HepG2 (cell line): ENCODE results near the gene FBXO11. TPM values are rescaled to one million over a fixed set of nuclear protein-coding genes. Genes with fewer than 3 reads are reported as not detected.

Experiments used
- CEBPG ChIP-seq: IDR thresholded peaks from 2 replicates; pipeline ENCODE4 v1.6.1; 2016
- CHD4 ChIP-seq: fragments of 200-600 bp; sonication (generic); IDR thresholded peaks from 2 replicates; pipeline ENCODE4 v1.7.0; 2017; ENCODE audit warnings: mild to moderate bottlenecking, low read length, borderline replicate concordance
- DBP ChIP-seq: sonication (generic); formaldehyde crosslinking; IDR thresholded peaks from 2 replicates; pipeline ENCODE4 v1.4.0; 2020; ENCODE audit warnings: missing genetic modification reagents; ENCODE audit errors: not compliant biosample characterization
- E2F1 ChIP-seq: sonication (generic); formaldehyde crosslinking; IDR thresholded peaks from 2 replicates; pipeline ENCODE4 v1.5.0; 2020; ENCODE audit warnings: missing genetic modification reagents
- IKZF5 ChIP-seq: IDR thresholded peaks from 2 replicates; pipeline ENCODE4 v1.6.1; 2018; ENCODE audit warnings: missing genetic modification reagents, mild to moderate bottlenecking, missing compliant biosample characterization
- KLF6 ChIP-seq: IDR thresholded peaks from 2 replicates; pipeline ENCODE4 v1.8.0; 2016; ENCODE audit warnings: missing biosample characterization, missing genetic modification reagents
- MAX ChIP-seq: IDR thresholded peaks from 2 replicates; pipeline ENCODE4 v1.6.1; 2012; ENCODE audit warnings: inconsistent platforms
- MYNN ChIP-seq: sonication (generic); formaldehyde crosslinking; IDR thresholded peaks from 2 replicates; pipeline ENCODE4 v1.4.0; 2020; ENCODE audit warnings: mild to moderate bottlenecking, low read depth, missing genetic modification reagents
- NFYB ChIP-seq: sonication (generic); formaldehyde crosslinking; IDR thresholded peaks from 2 replicates; pipeline ENCODE4 v1.4.0; 2020; ENCODE audit warnings: missing genetic modification reagents
- RFXANK ChIP-seq: IDR thresholded peaks from 2 replicates; pipeline ENCODE4 v1.6.1; 2016
- TOE1 ChIP-seq: sonication (generic); formaldehyde crosslinking; IDR thresholded peaks from 2 replicates; pipeline ENCODE4 v1.4.0; 2020; ENCODE audit warnings: mild to moderate bottlenecking, missing genetic modification reagents
- TRAFD1 ChIP-seq: sonication (generic); formaldehyde crosslinking; IDR thresholded peaks from 2 replicates; pipeline ENCODE4 v1.5.1; 2020; ENCODE audit warnings: missing genetic modification reagents, mild to moderate bottlenecking, borderline replicate concordance
- U2AF1 ChIP-seq: fragments of 200-400 bp; formaldehyde crosslinking; optimal IDR thresholded peaks from 2 replicates; pipeline ENCODE3; 2017; ENCODE audit warnings: mild to moderate bottlenecking, low read depth, low read length
- ZBTB37 ChIP-seq: sonication (generic); formaldehyde crosslinking; IDR thresholded peaks from 2 replicates; pipeline ENCODE4 v1.4.0; 2020; ENCODE audit warnings: mild to moderate bottlenecking, missing genetic modification reagents
- ZBTB7A ChIP-seq: sonication (generic); formaldehyde crosslinking; IDR thresholded peaks from 2 replicates; pipeline ENCODE4 v1.8.0; 2022; ENCODE audit warnings: mild to moderate bottlenecking, missing genetic modification reagents
- ZNF207 ChIP-seq: fragments of 450-650 bp; IDR thresholded peaks from 2 replicates; pipeline ENCODE4 v1.6.1; 2016; ENCODE audit warnings: antibody characterized with exemption, borderline replicate concordance
- ZNF224 ChIP-seq: sonication (generic); formaldehyde crosslinking; IDR thresholded peaks from 2 replicates; pipeline ENCODE4 v1.5.0; 2020; ENCODE audit warnings: mild to moderate bottlenecking, missing genetic modification reagents
- ZNF317 ChIP-seq: sonication (generic); formaldehyde crosslinking; IDR thresholded peaks from 2 replicates; pipeline ENCODE4 v1.5.0; 2020; ENCODE audit warnings: mild to moderate bottlenecking, missing genetic modification reagents
- ZNF556 ChIP-seq: sonication (generic); formaldehyde crosslinking; IDR thresholded peaks from 2 replicates; pipeline ENCODE4 v1.4.0; 2020; ENCODE audit warnings: mild to moderate bottlenecking, missing genetic modification reagents, borderline replicate concordance
- ZNF788 ChIP-seq: sonication (generic); formaldehyde crosslinking; IDR thresholded peaks from 2 replicates; pipeline ENCODE4 v1.5.0; 2020; ENCODE audit warnings: mild to moderate bottlenecking, missing genetic modification reagents, borderline replicate concordance
- ZSCAN5A ChIP-seq: sonication (generic); formaldehyde crosslinking; IDR thresholded peaks from 2 replicates; pipeline ENCODE4 v1.8.0; 2022; ENCODE audit warnings: mild to moderate bottlenecking, missing genetic modification reagents, borderline replicate concordance
- polyA plus RNA-seq, 8 experiments: library from polyadenylated mRNA; depleted of rRNA in 3 of 8; stranded (reverse) in 7 of 8; unstranded in 1 of 8; fragments of >200 nt; fragmentation: Illumina TruSeq in 4 of 8; extraction: Trizol in 4 of 8; gene quantifications; 2 replicates each; pipeline versions ENCODE4 v1.2.1 to v1.2.3, GENCODE V29; 2011 to 2016; ENCODE audit warnings: low read depth in 4 of 8, missing spikeins in 1 of 8, mixed read lengths in 1 of 8; ENCODE audit not compliant: insufficient read depth in 1 of 8
- total RNA-seq, 5 experiments: library from RNA; depleted of rRNA; stranded (reverse); fragments of >200 nt; fragmentation: Illumina TruSeq; extraction: Trizol; gene quantifications; 2 replicates each; pipeline ENCODE4 v1.2.3, GENCODE V29; 2016; ENCODE audit warnings: low read depth in 1 of 5

FBXO11 gene
- total and polyA plus RNA-seq, 2 of the 13 experiments (the other 11 are each of a cell fraction or from before 2014, with no cell fraction given): 27.9 to 47.6 TPM

GRCh38 chr2:47906157-47907038 is at the start of gene FBXO11 (continued):
- TF ChIP-seq RFXANK (CRISPR knock-in tag): 0 out of 2 replicates have a peak, but pooled peaks have one; percentile 71
- peak; percentile 68; the same call in 1 of the 2 replicates for TF ChIP-seq CEBPG
- peak; percentile 76 for TF ChIP-seq CHD4
- no peak for TF ChIP-seq ZNF207
- TF ChIP-seq ZNF788 (CRISPR knock-in tag): peak; percentile 25; the same call in 1 of the 2 replicates
- TF ChIP-seq ZBTB37 (CRISPR knock-in tag): 0 out of 2 replicates have a peak, but pooled peaks have one; percentile 64
- TF ChIP-seq U2AF1: no peak
- TF ChIP-seq MAX: peak; percentile 35; the same call in 1 of the 2 replicates
- TF ChIP-seq ZNF317 (CRISPR knock-in tag): peak; percentile 77
- TF ChIP-seq MYNN: no peak
- peak; percentile 77; the same call in 1 of the 2 replicates for TF ChIP-seq IKZF5 (CRISPR knock-in tag)
- no peak for TF ChIP-seq DBP (CRISPR knock-in tag)
- TF ChIP-seq ZBTB7A: peak; percentile 55; the same call in 1 of the 2 replicates
- TF ChIP-seq ZNF224 (CRISPR knock-in tag): peak; percentile 69; the same call in 1 of the 2 replicates
- peak; percentile 78; the same call in 1 of the 2 replicates for TF ChIP-seq ZSCAN5A
- TF ChIP-seq E2F1 (CRISPR knock-in tag): no peak
- no peak for TF ChIP-seq TRAFD1 (CRISPR knock-in tag)
- TF ChIP-seq ZNF556 (CRISPR knock-in tag): peak; percentile 77; the same call in 1 of the 2 replicates
- peak; percentile 64; the same call in 1 of the 2 replicates for TF ChIP-seq KLF6 (CRISPR knock-in tag)
- peak; percentile 78 for TF ChIP-seq NFYB
- TF ChIP-seq TOE1: no peak
